ENCODE data around the gene SEMA5A.

DNA sequence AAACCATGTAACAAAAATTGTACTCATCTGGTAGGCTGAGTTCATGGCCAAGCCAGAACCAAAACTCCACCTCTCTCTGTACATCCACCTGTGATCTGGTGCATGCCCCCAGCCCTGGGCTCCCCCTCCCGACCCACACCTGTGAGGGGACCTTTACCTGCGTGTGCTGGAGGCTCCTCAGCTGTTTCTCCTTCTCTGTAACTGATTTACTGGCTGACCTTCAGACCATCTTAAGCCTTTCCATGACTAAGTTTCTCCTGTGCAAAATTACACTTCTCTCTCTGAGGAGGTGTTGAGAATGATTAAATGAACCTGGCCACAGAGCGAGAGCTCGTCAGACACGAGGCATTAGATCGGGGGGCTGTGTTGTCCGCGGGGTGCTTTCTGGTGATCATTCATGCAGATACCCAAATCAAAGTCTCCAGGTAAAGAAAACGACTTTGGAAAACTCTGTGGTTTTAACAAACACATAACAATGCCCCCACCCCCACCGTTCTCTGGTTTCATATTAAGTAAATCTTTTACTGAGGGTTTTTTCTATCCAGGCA lies 136.4 kb downstream of the SEMA5A start:
- no peak for TF ChIP-seq POLR2A (IDR thresholded peaks at IDR 0.05)
- no peak for TF ChIP-seq CTCF (IDR thresholded peaks at IDR 0.05)
